Hepatic stellate cell (primary cell): ENCODE measurements around the gene SIAH3.

ENCODE experiments used
- DNase-seq: peaks from one replicate; pipeline ENCODE4 v3.0.0; 2011; ENCODE audit warnings: low spot score

SIAH3 gene

DNA sequence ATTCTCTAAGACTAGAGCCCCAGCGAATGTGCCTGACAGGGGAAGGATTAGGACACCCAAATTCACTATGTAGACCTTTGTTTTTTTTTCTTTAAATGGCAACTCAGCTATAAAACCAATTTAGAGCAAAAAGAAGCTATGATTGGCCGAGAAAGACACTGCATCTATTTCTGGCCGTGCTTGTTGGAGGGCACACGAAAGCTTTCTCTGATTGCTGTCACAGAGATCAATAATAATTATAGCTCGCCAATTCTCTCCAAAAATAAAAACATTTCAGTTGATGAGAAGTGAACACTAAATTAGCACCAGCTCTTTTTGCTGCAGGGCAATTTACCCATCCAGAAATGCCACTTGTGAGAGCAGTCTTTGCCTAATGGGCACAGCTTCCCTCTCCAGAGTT lies 118.2 kb downstream of the SIAH3 start:
- no peak for DNase-seq

DNA sequence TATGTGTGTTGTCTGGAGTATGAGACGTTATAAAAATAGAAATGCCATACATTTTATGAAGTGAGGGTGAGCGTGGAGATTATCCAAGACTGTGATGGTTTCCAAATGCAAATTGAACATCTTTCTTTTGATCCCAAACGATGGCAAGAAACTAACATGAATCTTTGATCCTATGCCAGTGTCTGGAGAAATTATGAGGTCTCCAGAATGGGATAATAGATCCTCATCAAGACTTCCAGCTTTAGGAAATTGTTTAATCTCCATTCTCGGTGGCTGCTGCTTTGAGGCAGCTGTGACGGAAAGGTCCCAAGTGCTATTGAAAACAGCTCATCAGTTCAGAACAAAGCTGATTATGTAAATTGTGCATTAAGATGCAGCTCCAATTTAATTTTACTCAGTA lies 118.6 kb downstream of the SIAH3 start:
- DNase-seq, result no peak

DNA sequence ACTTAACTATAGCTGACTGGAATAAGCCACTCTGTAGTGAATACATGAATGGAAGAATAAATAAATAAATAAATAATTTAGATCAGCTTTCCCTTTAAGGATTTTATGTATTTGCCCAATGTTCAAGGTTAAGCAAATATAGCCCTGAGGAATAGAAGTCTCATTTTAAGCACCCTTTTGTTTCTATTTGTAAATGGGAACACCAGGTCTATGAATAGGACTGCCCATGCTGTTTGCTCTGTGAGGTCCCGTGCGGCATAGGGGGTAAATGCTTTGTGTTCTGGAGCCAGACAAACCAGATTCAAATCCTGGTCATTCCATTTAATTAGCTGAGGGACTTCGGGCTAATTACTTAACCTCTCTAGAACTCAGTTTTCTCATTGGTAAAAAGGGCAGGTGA lies 120.1 kb downstream of the SIAH3 start:
- no peak for DNase-seq

DNA sequence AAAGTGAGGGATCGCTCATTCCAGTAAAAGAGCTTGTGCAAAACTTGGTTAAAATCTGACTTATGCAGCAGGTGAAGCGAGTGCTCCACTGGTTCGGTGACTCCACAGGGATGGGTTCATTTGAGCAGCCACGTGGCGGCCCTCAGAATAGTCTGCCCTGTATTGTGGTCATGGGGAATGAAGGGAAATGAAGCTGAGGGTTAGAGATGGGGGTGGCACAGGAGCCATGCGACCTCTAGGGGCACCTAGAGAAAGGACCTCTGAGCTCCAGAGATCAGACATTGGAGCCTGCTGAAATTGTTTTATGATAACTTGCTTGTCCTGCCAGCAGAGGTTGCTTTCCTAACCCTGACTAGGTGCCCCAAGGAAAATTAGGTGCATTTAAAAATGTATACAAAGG lies 122.8 kb downstream of the SIAH3 start:
- DNase-seq, result no peak
